WTC11 (cell line): ENCODE measurements around the gene PEAK3. TPM values are rescaled to one million over a fixed set of nuclear protein-coding genes. Genes with fewer than 3 reads are reported as not detected.

Source experiments
- ATAC-seq: fragments of 200-7000 bp; cut with Tn5 transposase; 2 replicates; pipeline ENCODE4 v1.10.0; 2021; ENCODE audit warnings: mild to moderate bottlenecking, moderate library complexity
- CTCF ChIA-PET: fragments of 300-600 bp; sonication (Branson Sonifier 250); formaldehyde crosslinking; loops from one replicate; lab custom pipeline; 2021; ENCODE audit warnings: antibody characterized with exemption; lab: Charles Lee
- POLR2A ChIA-PET: fragments of 350-600 bp; sonication (Branson Sonifier 250); formaldehyde crosslinking; loops from one replicate; lab custom pipeline; 2021; ENCODE audit warnings: antibody characterized with exemption; lab: Charles Lee
- DNase-seq: peaks from one replicate; pipeline ENCODE4 v3.0.0; 2021; ENCODE audit warnings: low spot score
- H3K27ac Mint-ChIP-seq: 2 replicates; pipeline ENCODE4 v1.8.0; 2021; ENCODE audit warnings: mixed read lengths
- H3K27me3 Mint-ChIP-seq: 2 replicates; pipeline ENCODE4 v1.8.0; 2021; ENCODE audit warnings: low read depth, mild to moderate bottlenecking, moderate library complexity, mixed read lengths
- H3K36me3 Mint-ChIP-seq: 2 replicates; pipeline ENCODE4 v1.8.0; 2021; ENCODE audit warnings: mixed read lengths
- H3K4me1 Mint-ChIP-seq: 2 replicates; pipeline ENCODE4 v1.8.0; 2022; ENCODE audit warnings: mixed read lengths
- H3K4me3 Mint-ChIP-seq: 2 replicates; pipeline ENCODE4 v1.8.0; 2021; ENCODE audit warnings: mild to moderate bottlenecking, moderate library complexity, mixed read lengths
- H3K9me3 Mint-ChIP-seq: 2 replicates; pipeline ENCODE4 v1.8.0; 2021; ENCODE audit warnings: mixed read lengths
- CBFB ChIP-seq: sonication (generic); formaldehyde crosslinking; IDR thresholded peaks from 2 replicates; pipeline ENCODE4 v1.8.1; 2022; ENCODE audit warnings: mild to moderate bottlenecking, low read depth, missing genetic modification reagents
- CTCF ChIP-seq: fragments of 200-600 bp; IDR thresholded peaks from 2 replicates; pipeline ENCODE4 v1.8.0; 2022; ENCODE audit warnings: antibody characterized with exemption
- HMGA2 ChIP-seq: fragments of 250-450 bp; sonication (Bioruptor Pico); IDR thresholded peaks from 2 replicates; pipeline ENCODE4 v1.4.0; 2021; ENCODE audit warnings: mild to moderate bottlenecking, moderate library complexity
- NR1H2 ChIP-seq: sonication (generic); formaldehyde crosslinking; IDR thresholded peaks from 2 replicates; pipeline ENCODE4 v1.9.0; 2021; ENCODE audit warnings: mild to moderate bottlenecking, moderate library complexity, missing genetic modification reagents
- PREB ChIP-seq: sonication (generic); formaldehyde crosslinking; IDR thresholded peaks from 2 replicates; pipeline ENCODE4 v1.8.1; 2022; ENCODE audit warnings: mild to moderate bottlenecking, missing genetic modification reagents, moderate library complexity, borderline replicate concordance
- SMAD4 ChIP-seq: sonication (generic); formaldehyde crosslinking; IDR thresholded peaks from 2 replicates; pipeline ENCODE4 v1.8.0; 2022; ENCODE audit warnings: mild to moderate bottlenecking, missing genetic modification reagents
- SOX15 ChIP-seq: fragments of 250-450 bp; sonication (Bioruptor Pico); IDR thresholded peaks from 2 replicates; pipeline ENCODE4 v1.9.0; 2021; ENCODE audit warnings: mild to moderate bottlenecking
- ZBTB43 ChIP-seq: sonication (generic); formaldehyde crosslinking; IDR thresholded peaks from 2 replicates; pipeline ENCODE4 v1.8.1; 2023; ENCODE audit warnings: mild to moderate bottlenecking, missing genetic modification reagents
- ZNF121 ChIP-seq: sonication (generic); formaldehyde crosslinking; IDR thresholded peaks from 2 replicates; pipeline ENCODE4 v1.8.0; 2023; ENCODE audit warnings: missing genetic modification reagents
- ZNF232 ChIP-seq: sonication (generic); formaldehyde crosslinking; IDR thresholded peaks from 2 replicates; pipeline ENCODE4 v1.8.0; 2022; ENCODE audit warnings: mild to moderate bottlenecking, missing genetic modification reagents
- ZNF317 ChIP-seq: sonication (generic); formaldehyde crosslinking; IDR thresholded peaks from 2 replicates; pipeline ENCODE4 v1.8.1; 2023; ENCODE audit warnings: low read depth, mild to moderate bottlenecking, moderate library complexity, missing genetic modification reagents, borderline replicate concordance
- total RNA-seq: library from RNA; stranded (reverse); gene quantifications from 3 replicates; pipeline ENCODE4 v1.2.3, GENCODE V29; 2021

The PEAK3 gene
- total RNA-seq, 1 experiment from 2014 or later, result not detected

- no peak overlapping the region for H3K27ac Mint-ChIP-seq
- DNase-seq (peak; percentile 12), ATAC-seq (no peak)
- H3K36me3 Mint-ChIP-seq, result no peaks in the 10 kb centered on the region
- CTCF ChIA-PET, result interaction anchor here (2.2 kb wide), 1 partner anchor 51 kb away, joined by 11 read pairs; no protein-coding TSS in a partner anchor
- TF ChIP-seq HMGA2 (CRISPR knock-in tag) (no peak), ZBTB43 (CRISPR knock-in tag) (no peak), SOX15 (CRISPR knock-in tag) (no peak), NR1H2 (CRISPR knock-in tag) (no peak), PREB (CRISPR knock-in tag) (no peak), ZNF232 (no peak), ZNF317 (no peak), CBFB (CRISPR knock-in tag) (no peak), SMAD4 (CRISPR knock-in tag) (no peak)
- peaks cover 33% of the 10 kb centered on the region for H3K27me3 Mint-ChIP-seq
- peaks cover 3% of the 10 kb centered on the region; the same call in 1 of the 2 replicates for H3K4me1 Mint-ChIP-seq
- no peak overlapping the region for H3K4me3 Mint-ChIP-seq
- POLR2A ChIA-PET, result interaction anchor here (0.9 kb wide), 1 partner anchor 77 kb away, joined by 3 read pairs; no protein-coding TSS in a partner anchor
- no peaks in the 10 kb centered on the region for H3K9me3 Mint-ChIP-seq
Measured at GRCh38 chr19:2255112-2255845, 26.7 kb downstream of the PEAK3 start.

GRCh38 chr19:2254064-2254872 is 27.7 kb downstream of the PEAK3 start:
- Mint-ChIP-seq H3K27ac (no peak overlapping the region), H3K4me3 (peak overlapping the region; percentile 69), H3K36me3 (no peaks in the 10 kb centered on the region), H3K9me3 (no peaks in the 10 kb centered on the region), H3K4me1 (peaks cover 3% of the 10 kb centered on the region; the same call in 1 of the 2 replicates), H3K27me3 (peaks cover 39% of the 10 kb centered on the region)
- ATAC-seq, result peak; percentile 30
- DNase-seq, result peak; percentile 86
- ChIA-PET POLR2A (interaction anchor here (1.3 to 1.5 kb wide), 2 partner anchors 11 to 15 kb away, joined by 3 to 4 read pairs; no protein-coding TSS in a partner anchor), CTCF (interaction anchor here (0.6 to 6.2 kb wide), 25 partner anchors 7 to 222 kb away, joined by 3 to 65 read pairs (median 6); partner anchors contain the start of genes AP3D1, GADD45B and PLEKHJ1)
- TF ChIP-seq ZNF121 (CRISPR knock-in tag), result peak; percentile 27; the same call in 1 of the 2 replicates
- TF ChIP-seq ZNF232, result no peak
- TF ChIP-seq CTCF, result peak; percentile 46; the same call in 1 of the 2 replicates
- TF ChIP-seq ZBTB43 (CRISPR knock-in tag), result no peak
- TF ChIP-seq, all 79 proteins: peak for 2
